Astrocyte of the spinal cord (primary cell): Measurements from ENCODE around the gene CPA5.

Source experiments
- DNase-seq: peaks from one replicate; pipeline ENCODE4 v3.0.0; 2011; ENCODE audit warnings: low read depth, low spot score
- H3K4me3 ChIP-seq: 2 replicates; pipeline ENCODE4 v1.5.1; 2011; ENCODE audit warnings: low read depth, mild to moderate bottlenecking, low read length, moderate library complexity
- CTCF ChIP-seq: IDR thresholded peaks from 2 replicates; pipeline ENCODE4 v1.5.1; 2012; ENCODE audit warnings: low read depth, mild to moderate bottlenecking, low read length, inconsistent platforms
- in situ Hi-C: cut with HindIII; loops from 2 replicates; pipeline ENCODE4 v1.10.0; 2017; ENCODE audit warnings: low sequenced_read_pairs

The CPA5 gene

GRCh38 chr7:130394421-130395195 lies 50.0 kb downstream of the CPA5 start:
- H3K4me3 ChIP-seq, result no peak overlapping the region
- DNase-seq, result no peak
- TF ChIP-seq CTCF, result no peak
- in situ Hi-C loops, result no loop called here

- no peak for DNase-seq
- in situ Hi-C loops, result no loop called here
- no peak for TF ChIP-seq CTCF
- H3K4me3 ChIP-seq, result no peak overlapping the region
These were observed 50.8 kb downstream of the CPA5 start for GRCh38 chr7:130395421-130395820.

GRCh38 chr7:130396109-130396508 lies 51.5 kb downstream of the CPA5 start:
- TF ChIP-seq CTCF, result no peak
- H3K4me3 ChIP-seq, result no peak overlapping the region
- in situ Hi-C loops, result no loop called here
- DNase-seq, result no peak

GRCh38 chr7:130397051-130397757 lies 52.6 kb downstream of the CPA5 start:
- in situ Hi-C loops, result no loop called here
- no peak overlapping the region for H3K4me3 ChIP-seq
- DNase-seq, result no peak
- TF ChIP-seq CTCF, result no peak

- H3K4me3 ChIP-seq, result no peak overlapping the region
- TF ChIP-seq CTCF, result no peak
- in situ Hi-C loops, result no loop called here
- DNase-seq, result no peak
These were observed 53.1 kb downstream of the CPA5 start for GRCh38 chr7:130397758-130398073.

GRCh38 chr7:130398526-130399090 lies 54.0 kb downstream of the CPA5 start:
- in situ Hi-C loops, result no loop called here
- no peak for DNase-seq
- no peak overlapping the region for H3K4me3 ChIP-seq
- TF ChIP-seq CTCF, result no peak
